Panc1 (cell line): ENCODE data around the gene HMOX1. TPM values are rescaled to one million over a fixed set of nuclear protein-coding genes. Genes with fewer than 3 reads are reported as not detected.

ENCODE experiments used
- ATAC-seq: fragments of 200-7000 bp; cut with Tn5 transposase; 2 replicates; pipeline ENCODE4 v1.9.1; 2020; ENCODE audit warnings: mild to moderate bottlenecking, moderate library complexity
- BruUV-seq: library from RNA; stranded (reverse); fragments of 400-500 nt; replicated peaks from 2 replicates; lab custom pipeline; 2021; lab: Mats Ljungman, UMichigan
- CTCF ChIA-PET: fragments of 300-600 bp; sonication (Branson Sonifier 250); formaldehyde crosslinking; loops from one replicate; lab custom pipeline; 2022; ENCODE audit warnings: antibody characterized with exemption; lab: Charles Lee
- POLR2A ChIA-PET: fragments of 300-600 bp; sonication (Branson Sonifier 250); formaldehyde crosslinking; loops from one replicate; lab custom pipeline; 2022; ENCODE audit warnings: antibody characterized with exemption; lab: Charles Lee
- DNase-seq: peaks from one replicate; pipeline ENCODE4 v3.0.0-alpha.2; 2010; ENCODE audit warnings: low read depth, low spot score
- H3K27ac ChIP-seq: 2 replicates; pipeline ENCODE4 v1.5.1; 2011; ENCODE audit warnings: mild to moderate bottlenecking, low read length, inconsistent platforms
- H3K27me3 ChIP-seq: fragments of 200-500 bp; sonication (Bioruptor generic); 2 replicates; pipeline ENCODE4 v1.6.0; 2014; ENCODE audit warnings: low read length, inconsistent platforms; ENCODE audit not compliant: control insufficient read depth, insufficient read depth
- H3K36me3 ChIP-seq: fragments of 200-500 bp; sonication (Bioruptor generic); 2 replicates; pipeline ENCODE4 v1.5.1; 2014; ENCODE audit warnings: inconsistent platforms, mild to moderate bottlenecking, low read length, moderate library complexity; ENCODE audit not compliant: control insufficient read depth, insufficient read depth
- H3K4me1 ChIP-seq: 2 replicates; pipeline ENCODE4 v1.5.1; 2011; ENCODE audit warnings: inconsistent platforms, mild to moderate bottlenecking, low read length, moderate library complexity; ENCODE audit not compliant: control insufficient read depth, insufficient read depth
- H3K4me3 ChIP-seq, 2 experiments: 2 replicates each; pipeline ENCODE4 v1.5.1; 2011 to 2012; ENCODE audit warnings: low read depth in 2 of 2, low read length in 2 of 2, mild to moderate bottlenecking in 2 of 2, inconsistent platforms in 1 of 2, moderate library complexity in 1 of 2
- H3K9me3 ChIP-seq: fragments of 200-500 bp; sonication (Bioruptor generic); 2 replicates; pipeline ENCODE4 v1.5.1; 2014; ENCODE audit warnings: low read depth, mild to moderate bottlenecking, inconsistent platforms, low read length, moderate library complexity; ENCODE audit not compliant: control insufficient read depth, insufficient read depth
- CTCF ChIP-seq: fragments of 450-650 bp; IDR thresholded peaks from 2 replicates; pipeline ENCODE4 v1.5.1; 2017; ENCODE audit warnings: mild to moderate bottlenecking
- POLR2AphosphoS5 ChIP-seq: IDR thresholded peaks from 2 replicates; pipeline ENCODE4 v1.6.1; 2012; ENCODE audit warnings: mild to moderate bottlenecking, low read depth, low read length, moderate library complexity
- SIN3A ChIP-seq: IDR thresholded peaks from 2 replicates; pipeline ENCODE4 v1.6.1; 2012; ENCODE audit warnings: low read depth, mild to moderate bottlenecking, low read length, moderate library complexity, borderline replicate concordance; ENCODE audit not compliant: insufficient read depth
- TCF7L2 ChIP-seq: IDR thresholded peaks from 2 replicates; pipeline ENCODE4 v1.6.1; 2011; ENCODE audit warnings: mild to moderate bottlenecking, low read depth, low read length, inconsistent platforms
- in situ Hi-C: cut with HindIII; loops from 2 replicates; pipeline ENCODE4 v1.10.0; 2016; ENCODE audit warnings: low sequenced_read_pairs, low pct_unique_long_range_greater_than_20kb
- intact Hi-C: fragments of 100-400 bp; cut with micrococcal nuclease; formaldehyde crosslinking; loops from one replicate; pipeline ENCODE4 v1.10.0; 2022; ENCODE audit not compliant: unreplicated experiment
- total RNA-seq: library from RNA; stranded (reverse); gene quantifications from one replicate; pipeline ENCODE4 v1.2.1, GENCODE V29; 2021; ENCODE audit not compliant: unreplicated experiment
- TF ChIP-seq, protein P1 (sequence below), 2 experiments: IDR thresholded peaks; 2 replicates each; pipeline ENCODE4 v1.6.1; 2011 to 2012; ENCODE audit warnings: low read depth in 2 of 2, control low read depth in 1 of 2, low read length in 1 of 2, mild to moderate bottlenecking in 1 of 2, moderate library complexity in 1 of 2; ENCODE audit not compliant: insufficient read depth in 1 of 2

The HMOX1 gene
- total RNA-seq, 1 experiment from 2014 or later: 105 TPM

DNA sequence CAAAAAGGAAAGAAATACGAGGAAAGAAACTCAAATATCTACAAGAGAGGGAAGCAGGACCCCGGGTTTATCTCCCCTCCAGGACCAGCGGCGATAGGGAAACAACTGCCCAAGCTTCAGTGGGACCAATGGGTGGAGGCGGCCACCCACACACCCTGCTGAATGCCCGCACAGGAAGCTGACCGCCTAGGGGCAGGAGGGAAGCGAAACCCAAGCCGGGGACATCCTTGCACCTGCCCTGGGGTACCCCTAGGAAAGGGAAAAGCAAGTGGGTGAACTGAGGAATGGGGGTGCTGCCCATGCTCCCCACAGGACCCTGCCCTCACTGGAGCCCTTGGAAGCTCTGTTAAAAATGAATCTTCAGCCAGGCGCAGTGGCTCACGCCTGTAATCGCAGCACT is 27.6 kb upstream of the HMOX1 start:
- intact Hi-C loops: loop anchor here (5.0 to 10.0 kb wide), 2 partner anchors 44 to 231 kb away; no protein-coding TSS in a partner anchor
- POLR2A ChIA-PET: interaction anchor here (0.8 kb wide), 1 partner anchor 10 kb away, joined by 6 read pairs; no protein-coding TSS in a partner anchor
- no peaks in the 10 kb centered on the region for H3K9me3 ChIP-seq
- in situ Hi-C loops: no loop called here
- peaks cover 24% of the 10 kb centered on the region for H3K4me1 ChIP-seq
- peak overlapping the region; percentile 94 for H3K27ac ChIP-seq
- BruUV-seq: no TSS peak
- DNase-seq: no peak
- no peak overlapping the region for H3K4me3 ChIP-seq
- no peak for TF ChIP-seq SIN3A
- no peak for TF ChIP-seq TCF7L2
- TF ChIP-seq, protein P1, sequence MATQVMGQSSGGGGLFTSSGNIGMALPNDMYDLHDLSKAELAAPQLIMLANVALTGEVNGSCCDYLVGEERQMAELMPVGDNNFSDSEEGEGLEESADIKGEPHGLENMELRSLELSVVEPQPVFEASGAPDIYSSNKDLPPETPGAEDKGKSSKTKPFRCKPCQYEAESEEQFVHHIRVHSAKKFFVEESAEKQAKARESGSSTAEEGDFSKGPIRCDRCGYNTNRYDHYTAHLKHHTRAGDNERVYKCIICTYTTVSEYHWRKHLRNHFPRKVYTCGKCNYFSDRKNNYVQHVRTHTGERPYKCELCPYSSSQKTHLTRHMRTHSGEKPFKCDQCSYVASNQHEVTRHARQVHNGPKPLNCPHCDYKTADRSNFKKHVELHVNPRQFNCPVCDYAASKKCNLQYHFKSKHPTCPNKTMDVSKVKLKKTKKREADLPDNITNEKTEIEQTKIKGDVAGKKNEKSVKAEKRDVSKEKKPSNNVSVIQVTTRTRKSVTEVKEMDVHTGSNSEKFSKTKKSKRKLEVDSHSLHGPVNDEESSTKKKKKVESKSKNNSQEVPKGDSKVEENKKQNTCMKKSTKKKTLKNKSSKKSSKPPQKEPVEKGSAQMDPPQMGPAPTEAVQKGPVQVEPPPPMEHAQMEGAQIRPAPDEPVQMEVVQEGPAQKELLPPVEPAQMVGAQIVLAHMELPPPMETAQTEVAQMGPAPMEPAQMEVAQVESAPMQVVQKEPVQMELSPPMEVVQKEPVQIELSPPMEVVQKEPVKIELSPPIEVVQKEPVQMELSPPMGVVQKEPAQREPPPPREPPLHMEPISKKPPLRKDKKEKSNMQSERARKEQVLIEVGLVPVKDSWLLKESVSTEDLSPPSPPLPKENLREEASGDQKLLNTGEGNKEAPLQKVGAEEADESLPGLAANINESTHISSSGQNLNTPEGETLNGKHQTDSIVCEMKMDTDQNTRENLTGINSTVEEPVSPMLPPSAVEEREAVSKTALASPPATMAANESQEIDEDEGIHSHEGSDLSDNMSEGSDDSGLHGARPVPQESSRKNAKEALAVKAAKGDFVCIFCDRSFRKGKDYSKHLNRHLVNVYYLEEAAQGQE (IDR thresholded peaks at IDR 0.05; ENCODE audit: insufficient read depth in 1 of 2, low read depth in 2 of 2, low read length in 1 of 2): no peak
- no peak for TF ChIP-seq POLR2AphosphoS5
- no peak for TF ChIP-seq CTCF
- ATAC-seq: no peak
- no peaks in the 10 kb centered on the region for H3K27me3 ChIP-seq
- no peaks in the 10 kb centered on the region for H3K36me3 ChIP-seq
- CTCF ChIA-PET: no interaction called here

DNA sequence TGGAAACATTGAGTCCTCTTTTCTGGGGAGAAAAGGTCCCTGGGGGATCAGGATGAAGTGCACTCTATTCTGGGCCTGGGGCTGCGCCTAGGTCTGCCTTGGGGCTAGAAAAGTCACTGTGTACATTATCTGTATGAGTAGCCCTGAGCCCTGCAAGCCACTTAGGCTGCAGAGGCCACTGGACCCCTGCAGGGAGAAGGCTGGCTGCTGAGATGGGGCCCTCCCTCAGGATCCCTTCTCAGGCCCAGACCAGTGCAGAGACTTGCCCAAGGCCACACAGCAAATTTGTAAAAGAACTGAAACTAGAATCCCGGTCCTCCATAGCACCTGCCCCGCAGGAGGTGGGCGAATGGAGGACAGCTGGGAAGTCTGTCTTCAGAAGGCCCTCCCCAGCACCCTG is 26.8 kb upstream of the HMOX1 start:
- Histone ChIP-seq H3K27ac (no peak overlapping the region), H3K4me1 (peaks cover 24% of the 10 kb centered on the region), H3K9me3 (no peaks in the 10 kb centered on the region), H3K27me3 (no peaks in the 10 kb centered on the region), H3K36me3 (no peaks in the 10 kb centered on the region), H3K4me3 (no peak overlapping the region)
- DNase-seq (no peak), ATAC-seq (no peak)
- TF ChIP-seq, protein P1 (IDR thresholded peaks at IDR 0.05; ENCODE audit: insufficient read depth in 1 of 2, low read depth in 2 of 2, low read length in 1 of 2): no peak
- TF ChIP-seq TCF7L2 (no peak), SIN3A (no peak), CTCF (no peak), POLR2AphosphoS5 (no peak)
- intact Hi-C loops (loop anchor here (5.0 to 10.0 kb wide), 2 partner anchors 43 to 231 kb away; no protein-coding TSS in a partner anchor), in situ Hi-C loops (no loop called here)
- CTCF ChIA-PET: no interaction called here
- POLR2A ChIA-PET: no interaction called here
- no TSS peak for BruUV-seq
